Amniotic epithelial cell (primary cell): ENCODE measurements around the gene MIXL1.
"Not testable (repeated sequence)": the region's sequence is repeated elsewhere in the genome, so short reads cannot be mapped to it uniquely, and the experiment has no call there.

Experiments
- DNase-seq: peaks from one replicate; pipeline ENCODE4 v3.0.0-alpha.2; 2010; ENCODE audit warnings: low read depth

The MIXL1 gene

GRCh38 chr1:226223157-226223785, at the start of gene MIXL1:
MIXL1 (plus strand) TSS chr1:226223664; CDS start chr1:226223682, 18 bp downstream.
- DNase-seq = no peak

GRCh38 chr1:226176870-226177269, 46.6 kb upstream of the MIXL1 start:
- DNase-seq = no peak

GRCh38 chr1:226181996-226182714, 41.3 kb upstream of the MIXL1 start:
- DNase-seq = peak; percentile 86

- DNase-seq = peak; percentile 48
Observed at GRCh38 chr1:226185141-226186036, 38.1 kb upstream of the MIXL1 start.

- peak; percentile 81 for DNase-seq
Observed at GRCh38 chr1:226186124-226187018, 37.1 kb upstream of the MIXL1 start, which contains the start of gene ACBD3. ACBD3 (minus strand) TSS chr1:226186741; CDS start chr1:226186675, 66 bp downstream.

- DNase-seq = no peak
Observed at GRCh38 chr1:226187019-226187322, 36.5 kb upstream of the MIXL1 start.

GRCh38 chr1:226187380-226187779, 36.1 kb upstream of the MIXL1 start:
- DNase-seq = no peak

GRCh38 chr1:226195144-226195543, 28.3 kb upstream of the MIXL1 start:
- no peak for DNase-seq

- DNase-seq = no peak
Observed at GRCh38 chr1:226199971-226200370, 23.5 kb upstream of the MIXL1 start.

GRCh38 chr1:226201029-226201593, 22.4 kb upstream of the MIXL1 start:
- DNase-seq = peak; percentile 19

GRCh38 chr1:226202246-226202645, 21.2 kb upstream of the MIXL1 start:
- DNase-seq = no peak

- not testable (repeated sequence) for DNase-seq
Observed at GRCh38 chr1:226202666-226203065, 20.8 kb upstream of the MIXL1 start.

GRCh38 chr1:226203240-226203639, 20.2 kb upstream of the MIXL1 start:
- no peak for DNase-seq

- no peak for DNase-seq
Observed at GRCh38 chr1:226203655-226204054, 19.8 kb upstream of the MIXL1 start.

- DNase-seq = no peak
Observed at GRCh38 chr1:226204198-226204597, 19.3 kb upstream of the MIXL1 start.

GRCh38 chr1:226207048-226207447, 16.4 kb upstream of the MIXL1 start:
- no peak for DNase-seq

- no peak for DNase-seq
Observed at GRCh38 chr1:226209307-226210059, 14.0 kb upstream of the MIXL1 start.

GRCh38 chr1:226210571-226211176, 12.8 kb upstream of the MIXL1 start:
- no peak for DNase-seq

GRCh38 chr1:226211181-226211821, 12.2 kb upstream of the MIXL1 start:
- no peak for DNase-seq

GRCh38 chr1:226212545-226212944, 10.9 kb upstream of the MIXL1 start:
- DNase-seq = no peak
